H1 (cell line): ENCODE measurements around the gene MRS2. TPM values are rescaled to one million over a fixed set of nuclear protein-coding genes. Genes with fewer than 3 reads are reported as not detected.

ENCODE experiments used
- CTCF ChIA-PET: fragments of 300-600 bp; sonication (Branson Sonifier 250); formaldehyde crosslinking; loops from one replicate; lab custom pipeline; 2021; ENCODE audit not compliant: partially characterized antibody; lab: Charles Lee
- POLR2A ChIA-PET: fragments of 300-600 bp; sonication (Branson Sonifier 250); formaldehyde crosslinking; loops from one replicate; lab custom pipeline; 2021; ENCODE audit warnings: inconsistent platforms; ENCODE audit not compliant: partially characterized antibody; lab: Charles Lee
- DNase-seq, 2 experiments: peaks; one replicate each; pipeline versions ENCODE4 v3.0.0 to v3.0.0-alpha.2; 2010 to 2022; ENCODE audit warnings: low spot score in 2 of 2, low read depth in 1 of 2, mixed read lengths in 1 of 2
- FAIRE-seq: peaks from 2 replicates; lab custom pipeline; 2011; peaks lifted over from hg19 to GRCh38; lab: Jason Lieb, UNC
- H2AFZ ChIP-seq: 2 replicates; pipeline ENCODE4 v1.8.1; 2012; ENCODE audit warnings: low read length, inconsistent platforms
- H2AK5ac ChIP-seq: 2 replicates; pipeline ENCODE4 v1.6.1; 2013; ENCODE audit warnings: low read depth, low read length
- H2BK120ac ChIP-seq: replicated peaks from 2 replicates; pipeline ENCODE3; 2013; ENCODE audit warnings: low read depth, low read length, inconsistent platforms
- H2BK12ac ChIP-seq: 2 replicates; pipeline ENCODE4 v1.6.1; 2013; ENCODE audit warnings: low read depth, low read length
- H2BK15ac ChIP-seq: 2 replicates; pipeline ENCODE4 v1.6.1; 2013; ENCODE audit warnings: low read length
- H2BK20ac ChIP-seq: 2 replicates; pipeline ENCODE4 v1.6.1; 2013; ENCODE audit warnings: low read length
- H2BK5ac ChIP-seq: 2 replicates; pipeline ENCODE4 v1.6.1; 2013; ENCODE audit warnings: low read depth, low read length
- H3K14ac ChIP-seq: 2 replicates; pipeline ENCODE4 v1.6.1; 2013; ENCODE audit warnings: inconsistent platforms; ENCODE audit not compliant: insufficient read length
- H3K18ac ChIP-seq: 2 replicates; pipeline ENCODE4 v1.6.1; 2013; ENCODE audit warnings: low read length; ENCODE audit errors: extremely low read depth
- H3K23ac ChIP-seq: 2 replicates; pipeline ENCODE4 v1.6.1; 2013; ENCODE audit warnings: inconsistent platforms; ENCODE audit not compliant: insufficient read length
- H3K23me2 ChIP-seq: 2 replicates; pipeline ENCODE4 v1.6.1; 2013; ENCODE audit warnings: low read depth, low read length
- H3K27ac ChIP-seq: 2 replicates; pipeline ENCODE4 v1.6.1; 2011; ENCODE audit warnings: low read depth, low read length, inconsistent platforms
- H3K27me3 ChIP-seq, 4 experiments: replicated peaks in 1 of 4; 1 replicate in 1 of 4; 2 replicates in 3 of 4; pipeline versions ENCODE4 v1.6.1 to v1.8.1; 2011 to 2013; ENCODE audit warnings: low read length in 3 of 4, mild to moderate bottlenecking in 3 of 4, inconsistent platforms in 2 of 4, mixed read lengths in 2 of 4, moderate library complexity in 1 of 4; ENCODE audit not compliant: control insufficient read depth in 3 of 4, insufficient read depth in 3 of 4; ENCODE audit errors: extremely low read depth in 1 of 4
- H3K36me3 ChIP-seq, 4 experiments: 2 replicates each; pipeline versions ENCODE4 v1.6.1 to v1.8.1; 2011 to 2013; ENCODE audit warnings: mild to moderate bottlenecking in 4 of 4, low read length in 3 of 4, moderate library complexity in 2 of 4, control low read depth in 1 of 4, inconsistent platforms in 1 of 4; ENCODE audit not compliant: insufficient read depth in 4 of 4, control insufficient read depth in 2 of 4
- H3K4ac ChIP-seq: replicated peaks from 2 replicates; pipeline ENCODE3; 2013; ENCODE audit warnings: low read length, low read depth, mixed read lengths, inconsistent platforms; ENCODE audit not compliant: insufficient read length
- H3K4me1 ChIP-seq, 4 experiments: replicated peaks in 1 of 4; 1 replicate in 1 of 4; 2 replicates in 3 of 4; pipeline versions ENCODE4 v1.6.1 to v1.8.1; 2011 to 2013; ENCODE audit warnings: low read length in 3 of 4, inconsistent platforms in 2 of 4, mixed read lengths in 1 of 4; ENCODE audit not compliant: insufficient read depth in 4 of 4, control insufficient read depth in 3 of 4
- H3K4me2 ChIP-seq, 2 experiments: 2 replicates each; pipeline versions ENCODE4 v1.6.1 to v1.8.1; 2011 to 2013; ENCODE audit warnings: low read depth in 2 of 2, low read length in 2 of 2, control low read depth in 1 of 2, inconsistent platforms in 1 of 2, mild to moderate bottlenecking in 1 of 2; ENCODE audit not compliant: insufficient read depth in 1 of 2
- H3K4me3 ChIP-seq, 4 experiments: fragments of 200-600, 300-600 bp in 1 of 4; sonication (generic), shearing (Covaris generic), sonication (Bioruptor Twin) in 1 of 4; 2 replicates each; pipeline versions ENCODE4 v1.5.1 to v1.8.1; 2011 to 2016; ENCODE audit warnings: low read length in 4 of 4, low read depth in 3 of 4, control low read depth in 2 of 4, inconsistent platforms in 2 of 4, mild to moderate bottlenecking in 2 of 4, mixed read lengths in 1 of 4, moderate library complexity in 1 of 4; ENCODE audit not compliant: insufficient read depth in 2 of 4; ENCODE audit errors: extremely low read depth in 1 of 4
- H3K56ac ChIP-seq: replicated peaks from 2 replicates; pipeline ENCODE3; 2013; ENCODE audit warnings: low read depth, mild to moderate bottlenecking, mixed read lengths, low read length, inconsistent platforms; ENCODE audit not compliant: insufficient read length
- H3K79me1 ChIP-seq: 2 replicates; pipeline ENCODE4 v1.6.1; 2013; ENCODE audit warnings: low read depth, low read length, control low read depth
- H3K79me2 ChIP-seq, 2 experiments: 2 replicates each; pipeline versions ENCODE4 v1.6.1 to v1.8.1; 2012 to 2013; ENCODE audit warnings: low read length in 2 of 2, mild to moderate bottlenecking in 2 of 2, inconsistent platforms in 1 of 2; ENCODE audit not compliant: insufficient read depth in 2 of 2, control insufficient read depth in 1 of 2
- H3K9ac ChIP-seq, 4 experiments: replicated peaks in 1 of 4; 1 replicate in 1 of 4; 2 replicates in 3 of 4; pipeline versions ENCODE4 v1.6.1 to v1.8.1; 2011 to 2013; ENCODE audit warnings: low read depth in 3 of 4, low read length in 3 of 4, control low read depth in 2 of 4, mild to moderate bottlenecking in 2 of 4, moderate library complexity in 2 of 4, inconsistent platforms in 1 of 4; ENCODE audit errors: extremely low read depth in 1 of 4
- H3K9me3 ChIP-seq, 2 experiments: 2 replicates each; pipeline versions ENCODE4 v1.6.1 to v1.8.1; 2012 to 2013; ENCODE audit warnings: mild to moderate bottlenecking in 2 of 2, moderate library complexity in 2 of 2, control low read depth in 1 of 2, inconsistent platforms in 1 of 2, low read depth in 1 of 2, low read length in 1 of 2, mixed read lengths in 1 of 2; ENCODE audit not compliant: insufficient read depth in 2 of 2
- H4K20me1 ChIP-seq, 2 experiments: replicated peaks in 1 of 2; 2 replicates each; pipeline versions ENCODE3 to v1.8.1; 2011 to 2013; ENCODE audit warnings: inconsistent platforms in 2 of 2, low read length in 2 of 2, mild to moderate bottlenecking in 1 of 2; ENCODE audit not compliant: insufficient read depth in 2 of 2, control insufficient read depth in 1 of 2
- H4K5ac ChIP-seq: 2 replicates; pipeline ENCODE4 v1.6.1; 2013; ENCODE audit warnings: low read length, low read depth, mixed read lengths, inconsistent platforms; ENCODE audit not compliant: insufficient read length
- H4K8ac ChIP-seq: 2 replicates; pipeline ENCODE4 v1.8.0; 2013; ENCODE audit warnings: mild to moderate bottlenecking, moderate library complexity, low read length, inconsistent platforms; ENCODE audit not compliant: insufficient read depth; ENCODE audit errors: extremely low read depth
- H4K91ac ChIP-seq: replicated peaks from 2 replicates; pipeline ENCODE3; 2013; ENCODE audit warnings: low read length, mixed read lengths, inconsistent platforms; ENCODE audit not compliant: insufficient read length
- BCL11A ChIP-seq, 2 experiments: IDR thresholded peaks; one replicate each; pipeline ENCODE4 v1.6.1; 2011; ENCODE audit warnings: low read depth in 2 of 2, low read length in 2 of 2, mild to moderate bottlenecking in 2 of 2
- GABPA ChIP-seq: IDR thresholded peaks from 2 replicates; pipeline ENCODE4 v1.6.1; 2011; ENCODE audit warnings: mild to moderate bottlenecking, low read length, moderate library complexity, borderline replicate concordance; ENCODE audit not compliant: insufficient read depth
- HDAC6 ChIP-seq: IDR thresholded peaks from one replicate; pipeline ENCODE4 v1.7.1; 2012; ENCODE audit warnings: low read depth, mild to moderate bottlenecking, inconsistent platforms, low read length, moderate library complexity
- MAFK ChIP-seq: IDR thresholded peaks from 2 replicates; pipeline ENCODE4 v1.6.1; 2012; ENCODE audit warnings: low read depth, mild to moderate bottlenecking, improper control_type of control experiment, low read length
- RAD21 ChIP-seq, 2 experiments: IDR thresholded peaks in 1 of 2; conservative IDR thresholded peaks in 1 of 2; 2 replicates each; pipeline ENCODE4 v1.6.1; 2011; ENCODE audit warnings: low read depth in 2 of 2, low read length in 2 of 2, improper control_type of control experiment in 1 of 2, inconsistent platforms in 1 of 2, mild to moderate bottlenecking in 1 of 2, moderate library complexity in 1 of 2
- SIX5 ChIP-seq: IDR thresholded peaks from 2 replicates; pipeline ENCODE4 v1.6.1; 2011; ENCODE audit warnings: mild to moderate bottlenecking, low read depth, low read length
- polyA plus RNA-seq, 7 experiments: library from polyadenylated mRNA; depleted of rRNA in 3 of 7; stranded (reverse) in 5 of 7; unstranded in 2 of 7; fragments of >200 nt in 5 of 7; fragments of 200-250 nt in 2 of 7; gene quantifications; 1 replicate in 5 of 7; 2 replicates in 1 of 7; 4 replicates in 1 of 7; pipeline versions ENCODE4 v1.2.1 to v1.2.3, GENCODE V29; 2011 to 2013; ENCODE audit warnings: missing spikeins in 2 of 7, mixed read lengths in 2 of 7
- total RNA-seq: library from RNA; stranded (reverse); fragmentation: NEBNext Ultra II Directional; extraction: Animal tissue kit (Norgen Biotek cat#: 25700); gene quantifications from 2 replicates; pipeline ENCODE4 v1.2.1, GENCODE V29; 2021

The MRS2 gene
- total and polyA plus RNA-seq, 2 of the 8 experiments (the other 6 are each of a cell fraction or from before 2014, with no cell fraction given), result 51.2 to 67.5 TPM

DNA sequence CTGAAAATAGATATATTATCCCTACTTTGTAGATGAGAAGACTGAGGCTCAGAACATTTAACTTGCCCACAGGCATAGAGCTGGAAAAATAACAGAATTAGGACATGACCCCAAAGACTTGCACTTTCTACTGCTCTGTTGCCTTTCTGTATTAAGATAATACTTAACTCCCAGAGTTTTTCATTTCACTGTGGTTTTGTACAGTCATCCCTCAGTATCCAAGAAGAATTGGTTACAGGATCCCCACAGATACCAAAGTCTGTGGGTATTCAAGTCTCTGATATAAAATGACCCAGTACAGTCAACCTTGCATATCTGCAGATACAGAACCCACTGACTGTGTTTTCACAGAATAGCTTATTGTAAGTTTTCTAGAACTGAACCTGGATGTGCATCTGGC, 16.8 kb downstream of the MRS2 start:
- H2BK120ac ChIP-seq, result no peak overlapping the region
- ChIA-PET CTCF (interaction anchor here (1.6 kb wide), 1 partner anchor 136 kb away, joined by 4 read pairs; no protein-coding TSS in a partner anchor), POLR2A (interaction anchor here (1.6 to 2.8 kb wide), 2 partner anchors 8 to 13 kb away, joined by 5 to 9 read pairs; no protein-coding TSS in a partner anchor)
- no peak overlapping the region for H4K5ac ChIP-seq
- no peak overlapping the region for H3K56ac ChIP-seq
- no peak for DNase-seq
- H3K27ac ChIP-seq, result no peak overlapping the region
- H4K20me1 ChIP-seq, result peaks cover 0 to 2% of the 10 kb centered on the region in 2 experiments
- H2BK5ac ChIP-seq, result no peak overlapping the region
- no peak overlapping the region for H2AFZ ChIP-seq
- H3K14ac ChIP-seq, result no peak overlapping the region
- no peaks in the 10 kb centered on the region for H3K23me2 ChIP-seq
- no peak overlapping the region for H2BK20ac ChIP-seq
- H2BK12ac ChIP-seq, result no peak overlapping the region
- no peak for TF ChIP-seq MAFK
- no peak for TF ChIP-seq HDAC6
- TF ChIP-seq RAD21 (IDR thresholded peaks at IDR 0.05 in 1 of 2, conservative IDR thresholded peaks at IDR 0.05 in 1 of 2; ENCODE audit: low read depth in 2 of 2, low read length in 2 of 2), result no peak
- no peak for TF ChIP-seq GABPA
- no peak for TF ChIP-seq BCL11A (IDR thresholded peaks at IDR 0.05; ENCODE audit: low read depth in 2 of 2, low read length in 2 of 2)
- no peak for TF ChIP-seq SIX5
- H3K36me3 ChIP-seq, result peaks cover 30 to 93% (median 78%) of the 10 kb centered on the region in 4 experiments
- no peak for FAIRE-seq
- H3K4me2 ChIP-seq, result no peak overlapping the region
- no peak overlapping the region for H3K4ac ChIP-seq
- H3K79me1 ChIP-seq, result no peaks in the 10 kb centered on the region
- H3K23ac ChIP-seq, result no peak overlapping the region
- H4K8ac ChIP-seq, result no peak overlapping the region
- H4K91ac ChIP-seq, result no peak overlapping the region
- H3K27me3 ChIP-seq, result no peaks in the 10 kb centered on the region
- H3K4me3 ChIP-seq, result no peak overlapping the region
- no peaks in the 10 kb centered on the region for H3K79me2 ChIP-seq
- H3K9ac ChIP-seq, result no peak overlapping the region
- H3K9me3 ChIP-seq, result no peaks in the 10 kb centered on the region
- H3K18ac ChIP-seq, result no peak overlapping the region
- H2AK5ac ChIP-seq, result no peak overlapping the region
- H2BK15ac ChIP-seq, result no peak overlapping the region
- no peaks in the 10 kb centered on the region for H3K4me1 ChIP-seq
